Pancreas (tissue), 10 donors: Measurements from ENCODE around the gene ADAM22. TPM values are rescaled to one million over a fixed set of nuclear protein-coding genes. Genes with fewer than 3 reads are reported as not detected.

ENCODE experiments used
- ATAC-seq, 4 donors: fragments of 200-7000 bp; cut with Tn5 transposase; one replicate each; pipeline versions ENCODE4 v1.8.0 to v1.9.1; 2020; ENCODE audit warnings: mild to moderate bottlenecking in 4 of 4, moderate library complexity in 4 of 4
- DNase-seq, 6 donors: peaks; one replicate each; pipeline ENCODE4 v3.0.0-alpha.2; 2020
- FAIRE-seq: peaks from 2 replicates; lab custom pipeline; 2012; peaks lifted over from hg19 to GRCh38; lab: Jason Lieb, UNC
- H3K27ac ChIP-seq, 4 donors: fragments of 200-600 bp; sonication (generic); 1 replicate in 3 of 4; 2 replicates in 1 of 4; pipeline versions ENCODE4 v1.5.0 to v1.8.0; 2020
- H3K27me3 ChIP-seq, 4 donors: fragments of 200-600 bp; one replicate each; pipeline ENCODE4 v1.8.0; 2021
- H3K36me3 ChIP-seq, 3 donors: fragments of 200-600 bp; sonication (generic) in 1 of 3; one replicate each; pipeline versions ENCODE4 v1.5.0 to v1.8.0; 2020 to 2021
- H3K4me1 ChIP-seq, 3 donors: fragments of 200-600 bp; one replicate each; pipeline ENCODE4 v1.8.0; 2021
- H3K4me3 ChIP-seq, 4 donors: fragments of 200-600 bp; sonication (generic) in 2 of 4; one replicate each; pipeline versions ENCODE4 v1.5.0 to v1.8.0; 2020 to 2021
- H3K9me3 ChIP-seq, 4 donors: fragments of 200-600 bp; one replicate each; pipeline ENCODE4 v1.8.0; 2021
- CTCF ChIP-seq, 4 donors: fragments of 200-600 bp; sonication (generic) in 3 of 4; IDR thresholded peaks; one replicate each; pipeline versions ENCODE4 v1.5.0 to v1.8.0; 2021; ENCODE audit warnings: antibody characterized with exemption in 4 of 4
- WGBS, 2 donors: extraction: QIAGEN DNeasy Blood & Tissue Kit; methylation state at CpG; one replicate each; pipeline ENCODE4 v1.1.7; 2013; 5-methylcytosine and 5-hydroxymethylcytosine counted together
- intact Hi-C, 3 donors: fragments of 100-400 bp; cut with DNase I; formaldehyde crosslinking; loops; one replicate each; pipeline versions ENCODE4 v1.11.1 to v1.14.2; 2022
- polyA plus RNA-seq, 2 donors: library from polyadenylated mRNA; stranded (reverse); fragments of 200-250 nt; gene quantifications; one replicate each; pipeline ENCODE4 v1.2.3, GENCODE V29; 2013
- total RNA-seq, 6 donors: library from RNA; stranded (reverse); fragmentation: NEBNext Ultra II Directional in 4 of 6; extraction: Animal tissue kit (Norgen Biotek cat#: 25700) in 4 of 6; gene quantifications; one replicate each; pipeline versions ENCODE4 v1.2.1 to v1.2.4, GENCODE V29; 2021 to 2023
- donor health status: healthy with polysubstance abuse.
- donor health status: DM: no; HTN: no; CAD: no; lungs with moderate emphysema.
- donor health status: DM: no; HTN: no; CAD: no.
- donor health status: control.
- donor health status: control.
- donor health status: Bipolar disorder and iron deficiency.
- donor health status: DM: yes; HTN: yes; CAD: no.
- donor health status: DM: no; HTN: no; CAD: no.
- donor health status: DM: no; HTN: no; CAD: no.
- donor health status: DM: yes; HTN: yes; CAD: no.

ADAM22 gene
- total and polyA plus RNA-seq, 8 donors, result 0.30 to 2.8 (median 0.93) TPM

- intact Hi-C loops, result no loop called here
- WGBS, 2 donors, result 45 to 46% methylated on average over 1 of the region's 1 CpG
- no peak for TF ChIP-seq CTCF (IDR thresholded peaks at IDR 0.05)
- H3K27me3 ChIP-seq, result no peaks in the 10 kb centered on the region
- FAIRE-seq, result no peak
- H3K4me1 ChIP-seq, result peaks cover 0 to 14% (median 9%) of the 10 kb centered on the region in 3 donors
- H3K36me3 ChIP-seq, result no peaks in the 10 kb centered on the region
- no peak overlapping the region for H3K27ac ChIP-seq
- no peaks in the 10 kb centered on the region for H3K9me3 ChIP-seq
- no peak for DNase-seq
- ATAC-seq, result no peak
- H3K4me3 ChIP-seq, result no peak overlapping the region
These were observed 213.9 kb downstream of the ADAM22 start for GRCh38 chr7:88147949-88148348.

- H3K4me3 ChIP-seq, result no peak overlapping the region
- no peak for TF ChIP-seq CTCF (IDR thresholded peaks at IDR 0.05)
- WGBS, 2 donors, result 91 to 95% methylated on average over 4 of the region's 4 CpGs
- no peak overlapping the region for H3K27ac ChIP-seq
- FAIRE-seq, result no peak
- no peak for DNase-seq
- no peaks in the 10 kb centered on the region for H3K27me3 ChIP-seq
- intact Hi-C loops, result no loop called here
- H3K4me1 ChIP-seq, result peaks cover 0 to 14% (median 9%) of the 10 kb centered on the region in 3 donors
- no peaks in the 10 kb centered on the region for H3K36me3 ChIP-seq
- ATAC-seq, result no peak
- no peaks in the 10 kb centered on the region for H3K9me3 ChIP-seq
These were observed 216.0 kb downstream of the ADAM22 start for GRCh38 chr7:88150033-88150432.

GRCh38 chr7:88151119-88151790 is 217.2 kb downstream of the ADAM22 start:
- Histone ChIP-seq H3K4me1 (peaks cover 0 to 14% (median 9%) of the 10 kb centered on the region in 3 donors), H3K36me3 (no peaks in the 10 kb centered on the region), H3K27ac (no peak overlapping the region), H3K9me3 (no peaks in the 10 kb centered on the region), H3K4me3 (no peak overlapping the region), H3K27me3 (no peaks in the 10 kb centered on the region)
- 12 to 17% methylated on average over 7 of the region's 7 CpGs for WGBS, 2 donors
- DNase-seq (peak in 1 of 6 donors; percentile 23), ATAC-seq (peak in 3 of 4 donors; percentile 46 to 52 (median 51)), FAIRE-seq (no peak)
- intact Hi-C loops, result no loop called here
- TF ChIP-seq CTCF (IDR thresholded peaks at IDR 0.05), result no peak

- no peaks in the 10 kb centered on the region for H3K36me3 ChIP-seq
- TF ChIP-seq CTCF (IDR thresholded peaks at IDR 0.05), result no peak
- no peak overlapping the region for H3K4me3 ChIP-seq
- DNase-seq, result no peak
- ATAC-seq, result no peak
- H3K27me3 ChIP-seq, result no peaks in the 10 kb centered on the region
- no peaks in the 10 kb centered on the region for H3K9me3 ChIP-seq
- no peak overlapping the region for H3K27ac ChIP-seq
- intact Hi-C loops, result no loop called here
- peaks cover 0 to 14% (median 9%) of the 10 kb centered on the region in 3 donors for H3K4me1 ChIP-seq
- no peak for FAIRE-seq
These were observed 219.3 kb downstream of the ADAM22 start for GRCh38 chr7:88153378-88153777.

- no peak for FAIRE-seq
- Histone ChIP-seq H3K4me1 (peaks cover 0 to 13% (median 9%) of the 10 kb centered on the region in 3 donors), H3K9me3 (no peaks in the 10 kb centered on the region), H3K4me3 (no peak overlapping the region), H3K36me3 (no peaks in the 10 kb centered on the region), H3K27ac (no peak overlapping the region), H3K27me3 (no peaks in the 10 kb centered on the region)
- DNase-seq, result no peak
- TF ChIP-seq CTCF (IDR thresholded peaks at IDR 0.05), result no peak
- ATAC-seq, result no peak
- intact Hi-C loops, result no loop called here
- WGBS, 2 donors, result 79 to 86% methylated on average over 4 of the region's 4 CpGs
These were observed 221.7 kb downstream of the ADAM22 start for GRCh38 chr7:88155756-88156155.
